B cell (primary cell): ENCODE measurements around the gene JMJD8.

Experiments
- CTCF ChIP-seq: fragments of 200-600 bp; IDR thresholded peaks from one replicate; pipeline ENCODE4 v1.8.0; 2022; ENCODE audit warnings: antibody characterized with exemption, mild to moderate bottlenecking
- EZH2 ChIP-seq: IDR thresholded peaks from 2 replicates; pipeline ENCODE4 v1.6.1; 2012; ENCODE audit warnings: borderline replicate concordance, low read depth, mild to moderate bottlenecking, moderate library complexity, low read length; ENCODE audit not compliant: insufficient read depth, poor library complexity, severe bottlenecking

DNA sequence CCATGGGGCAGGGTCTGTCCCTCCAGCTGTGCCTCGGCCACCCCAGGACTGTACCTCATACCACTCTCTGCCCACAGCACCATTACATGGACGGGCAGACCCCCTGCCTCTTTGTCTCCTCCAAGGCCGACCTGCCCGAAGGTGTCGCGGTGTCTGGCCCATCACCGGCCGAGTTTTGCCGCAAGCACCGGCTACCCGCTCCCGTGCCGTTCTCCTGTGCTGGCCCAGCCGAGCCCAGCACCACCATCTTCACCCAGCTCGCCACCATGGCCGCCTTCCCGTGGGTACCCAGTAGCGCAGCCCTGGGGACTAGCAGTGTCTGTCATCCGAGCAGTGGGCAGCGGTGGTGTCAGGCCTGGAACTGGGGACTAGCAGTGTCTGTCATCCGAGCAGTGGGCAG is 11.3 kb downstream of the JMJD8 start:
- TF ChIP-seq CTCF (no peak), EZH2 (no peak)
